ENCODE results near the gene KIRREL3. TPM values are rescaled to one million over a fixed set of nuclear protein-coding genes. Genes with fewer than 3 reads are reported as not detected.
A peak's percentile ranks its signal among the peaks of the same experiment; 100 is the strongest.

Gene KIRREL3
- polyA plus RNA-seq, 1 of the 3 experiments (the other 2 are of a cell fraction): 3.7 TPM

DNA sequence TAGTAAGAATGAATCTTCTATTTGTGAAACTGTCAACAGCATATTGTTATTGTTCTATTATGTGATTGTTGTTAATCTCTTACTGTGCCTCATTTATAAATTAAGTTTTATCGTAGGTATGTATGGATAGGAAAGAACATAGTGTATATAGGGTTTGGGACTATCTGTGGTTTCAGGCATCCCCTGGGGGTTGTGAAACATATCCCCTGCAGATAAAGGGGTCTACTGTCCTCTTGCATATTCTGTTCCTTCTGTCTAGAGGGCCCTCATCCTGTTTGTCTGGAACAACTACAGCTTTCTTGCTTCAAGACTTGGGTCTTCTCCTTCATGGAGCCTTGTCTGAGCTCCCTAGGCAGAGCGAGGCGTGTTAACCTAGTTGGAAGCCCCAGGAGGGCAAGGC, 159.6 kb downstream of the KIRREL3 start:
- Histone ChIP-seq H3F3A (replicated peaks; ENCODE audit: insufficient read depth) (peaks cover 19% of the 10 kb centered on the region), H3K4me1 (ENCODE audit: control insufficient read depth in 1 of 2, insufficient read depth in 2 of 2, low read depth in 1 of 2, low read length in 1 of 2) (peaks cover 0 to 23% of the 10 kb centered on the region in 2 experiments; a peak in 2 of 4 replicates), H3K27ac (ENCODE audit: low read depth in 2 of 2, low read length in 1 of 2) (peak overlapping the region in 1 of 2 experiments; percentile 89; a peak in 2 of 4 replicates), H3K9me3 (no peaks in the 10 kb centered on the region), H2AFZ (ENCODE audit: low read depth) (peak overlapping the region; percentile 58; the same call in 1 of the 2 replicates), H3K4me3 (ENCODE audit: low read depth in 2 of 2, low read length in 1 of 2) (no peak overlapping the region), H3K27me3 (ENCODE audit: insufficient read depth) (no peaks in the 10 kb centered on the region), H3K9me2 (no peaks in the 10 kb centered on the region), H3K79me2 (ENCODE audit: insufficient read depth) (no peaks in the 10 kb centered on the region), H4K20me1 (ENCODE audit: insufficient read depth) (no peaks in the 10 kb centered on the region), H3K9ac (peak overlapping the region; percentile 41; the same call in 1 of the 2 replicates), H3K36me3 (replicated peaks in 1 of 2; ENCODE audit: control insufficient read depth in 1 of 2, insufficient read depth in 2 of 2, low read length in 1 of 2) (peaks cover 0 to under 1% of the 10 kb centered on the region in 2 experiments), H3K4me2 (peak overlapping the region; percentile 58; the same call in 1 of the 2 replicates)
- no peak for DNase-seq
- TF ChIP-seq RCOR1 (IDR thresholded peaks at IDR 0.05; ENCODE audit: low read length) (no peak), FOXM1 (IDR thresholded peaks at IDR 0.05; ENCODE audit: low read depth) (no peak), ELF1 (IDR thresholded peaks at IDR 0.05) (no peak), POLR2AphosphoS5 (IDR thresholded peaks at IDR 0.05; ENCODE audit: low read depth, low read length) (no peak), NRF1 (IDR thresholded peaks at IDR 0.05; ENCODE audit: low read depth, low read length) (no peak), SMC3 (IDR thresholded peaks at IDR 0.05; ENCODE audit: low read depth, low read length) (no peak), RAD21 (IDR thresholded peaks at IDR 0.05; ENCODE audit: low read length) (no peak), TCF12 (IDR thresholded peaks at IDR 0.05) (no peak), TAF1 (IDR thresholded peaks at IDR 0.05; ENCODE audit: borderline replicate concordance, low read depth, low read length) (no peak), NFIC (IDR thresholded peaks at IDR 0.05; ENCODE audit: borderline replicate concordance) (no peak), FOSL2 (IDR thresholded peaks at IDR 0.05; ENCODE audit: borderline replicate concordance, low read depth) (no peak)
- TF ChIP-seq, protein P1, sequence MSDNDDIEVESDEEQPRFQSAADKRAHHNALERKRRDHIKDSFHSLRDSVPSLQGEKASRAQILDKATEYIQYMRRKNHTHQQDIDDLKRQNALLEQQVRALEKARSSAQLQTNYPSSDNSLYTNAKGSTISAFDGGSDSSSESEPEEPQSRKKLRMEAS (IDR thresholded peaks at IDR 0.05; ENCODE audit: low read depth): no peak
- ChIA-PET POLR2A (no interaction called here), CTCF (no interaction called here)
- 96% methylated on average over 3 of the region's 3 CpGs for WGBS (ENCODE audit: low lambda C conversion rate)

DNA sequence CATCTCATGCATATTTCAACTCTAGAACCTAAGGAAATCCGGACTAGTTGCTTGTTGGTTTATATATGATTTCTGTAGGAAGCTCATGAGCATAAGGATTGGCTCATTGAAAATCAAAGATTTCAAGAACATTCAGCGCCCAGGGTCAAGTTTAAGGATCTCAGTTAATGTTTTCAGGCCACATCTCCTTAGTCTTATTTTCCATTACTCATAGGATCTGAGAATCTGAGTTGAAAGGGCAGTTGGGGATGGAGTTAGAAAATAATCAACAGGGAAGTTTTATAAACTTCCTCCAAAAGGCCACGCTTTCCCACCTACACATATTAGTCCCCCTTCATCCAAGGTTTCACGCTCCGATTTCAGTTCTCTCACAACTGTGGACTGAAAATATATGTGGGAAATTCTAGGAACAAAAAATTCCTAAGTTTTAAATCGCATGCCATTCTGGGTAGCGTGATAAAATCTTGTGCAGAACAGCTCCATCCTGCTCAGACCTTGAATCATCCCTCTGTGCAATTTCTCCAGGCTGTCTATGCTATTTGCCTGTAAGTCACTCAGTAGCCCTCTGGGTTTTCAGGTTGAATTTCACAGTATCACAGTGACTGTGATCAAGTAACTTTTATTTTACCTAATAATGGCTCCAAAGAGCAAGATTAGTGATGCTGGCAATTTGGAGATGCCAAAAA, 160.2 kb downstream of the KIRREL3 start:
- DNase-seq: no peak
- H3K9me2 ChIP-seq: no peaks in the 10 kb centered on the region
- H3K4me3 ChIP-seq (ENCODE audit: low read depth in 2 of 2, low read length in 1 of 2): no peak overlapping the region
- POLR2A ChIA-PET: no interaction called here
- H3K27ac ChIP-seq (ENCODE audit: low read depth in 2 of 2, low read length in 1 of 2): peak overlapping the region in 1 of 2 experiments; percentile 89; a peak in 2 of 4 replicates
- H3K79me2 ChIP-seq (ENCODE audit: insufficient read depth): no peaks in the 10 kb centered on the region
- H3K9ac ChIP-seq: peak overlapping the region; percentile 41; the same call in 1 of the 2 replicates
- peak overlapping the region; percentile 58 for H2AFZ ChIP-seq (ENCODE audit: low read depth)
- H3K9me3 ChIP-seq: no peaks in the 10 kb centered on the region
- H3K27me3 ChIP-seq (ENCODE audit: insufficient read depth): no peaks in the 10 kb centered on the region
- no peaks in the 10 kb centered on the region for H4K20me1 ChIP-seq (ENCODE audit: insufficient read depth)
- peaks cover 0 to 29% of the 10 kb centered on the region in 2 experiments; a peak in 3 of 4 replicates for H3K4me1 ChIP-seq (ENCODE audit: control insufficient read depth in 1 of 2, insufficient read depth in 2 of 2, low read depth in 1 of 2, low read length in 1 of 2)
- CTCF ChIA-PET: interaction anchor here (0.7 kb wide), 1 partner anchor 339 kb away, joined by 3 read pairs; no protein-coding TSS in a partner anchor
- 54% methylated on average over 7 of the region's 7 CpGs for WGBS (ENCODE audit: low lambda C conversion rate)
- H3K36me3 ChIP-seq (replicated peaks in 1 of 2; ENCODE audit: control insufficient read depth in 1 of 2, insufficient read depth in 2 of 2, low read length in 1 of 2): no peaks in the 10 kb centered on the region
- peak overlapping the region; percentile 58; the same call in 1 of the 2 replicates for H3K4me2 ChIP-seq
- peaks cover 25% of the 10 kb centered on the region for H3F3A ChIP-seq (replicated peaks; ENCODE audit: insufficient read depth)
- no peak for TF ChIP-seq RAD21 (IDR thresholded peaks at IDR 0.05; ENCODE audit: low read length)
- TF ChIP-seq FOXM1 (IDR thresholded peaks at IDR 0.05; ENCODE audit: low read depth): no peak
- no peak for TF ChIP-seq GABPA (IDR thresholded peaks at IDR 0.05; ENCODE audit: low read depth)
- TF ChIP-seq, protein P1 (IDR thresholded peaks at IDR 0.05; ENCODE audit: low read depth): peak; percentile 42; the same call in 1 of the 2 replicates
- TF ChIP-seq EZH2phosphoT487 (IDR thresholded peaks at IDR 0.05; ENCODE audit: borderline replicate concordance, low read depth): no peak
- TF ChIP-seq TAF1 (IDR thresholded peaks at IDR 0.05; ENCODE audit: borderline replicate concordance, low read depth, low read length): no peak
- TF ChIP-seq ELF1 (IDR thresholded peaks at IDR 0.05): no peak
- TF ChIP-seq RFX5 (IDR thresholded peaks at IDR 0.05; ENCODE audit: low read length): no peak
- peak; percentile 61 for TF ChIP-seq JUND (IDR thresholded peaks at IDR 0.05)
- no peak for TF ChIP-seq CHD2 (IDR thresholded peaks at IDR 0.05; ENCODE audit: low read length, partially characterized antibody)
- no peak for TF ChIP-seq MXI1 (IDR thresholded peaks at IDR 0.05; ENCODE audit: low read depth, low read length)
- TF ChIP-seq GATA2 (CRISPR knock-in tag; IDR thresholded peaks at IDR 0.05): no peak
- peak; percentile 55; the same call in 1 of the 2 replicates for TF ChIP-seq FOSL2 (IDR thresholded peaks at IDR 0.05; ENCODE audit: borderline replicate concordance, low read depth)
- TF ChIP-seq, protein P2, sequence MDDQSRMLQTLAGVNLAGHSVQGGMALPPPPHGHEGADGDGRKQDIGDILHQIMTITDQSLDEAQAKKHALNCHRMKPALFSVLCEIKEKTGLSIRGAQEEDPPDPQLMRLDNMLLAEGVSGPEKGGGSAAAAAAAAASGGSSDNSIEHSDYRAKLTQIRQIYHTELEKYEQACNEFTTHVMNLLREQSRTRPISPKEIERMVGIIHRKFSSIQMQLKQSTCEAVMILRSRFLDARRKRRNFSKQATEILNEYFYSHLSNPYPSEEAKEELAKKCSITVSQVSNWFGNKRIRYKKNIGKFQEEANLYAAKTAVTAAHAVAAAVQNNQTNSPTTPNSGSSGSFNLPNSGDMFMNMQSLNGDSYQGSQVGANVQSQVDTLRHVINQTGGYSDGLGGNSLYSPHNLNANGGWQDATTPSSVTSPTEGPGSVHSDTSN (IDR thresholded peaks at IDR 0.05): peak; percentile 72
- TF ChIP-seq, protein P3, sequence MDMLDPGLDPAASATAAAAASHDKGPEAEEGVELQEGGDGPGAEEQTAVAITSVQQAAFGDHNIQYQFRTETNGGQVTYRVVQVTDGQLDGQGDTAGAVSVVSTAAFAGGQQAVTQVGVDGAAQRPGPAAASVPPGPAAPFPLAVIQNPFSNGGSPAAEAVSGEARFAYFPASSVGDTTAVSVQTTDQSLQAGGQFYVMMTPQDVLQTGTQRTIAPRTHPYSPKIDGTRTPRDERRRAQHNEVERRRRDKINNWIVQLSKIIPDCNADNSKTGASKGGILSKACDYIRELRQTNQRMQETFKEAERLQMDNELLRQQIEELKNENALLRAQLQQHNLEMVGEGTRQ (IDR thresholded peaks at IDR 0.05; ENCODE audit: borderline replicate concordance, low read depth, low read length): no peak
- peak; percentile 44; the same call in 1 of the 2 replicates for TF ChIP-seq TEAD4 (IDR thresholded peaks at IDR 0.05; ENCODE audit: borderline replicate concordance, insufficient read depth)
- TF ChIP-seq MEF2A (IDR thresholded peaks at IDR 0.05; ENCODE audit: borderline replicate concordance, low read depth): no peak
- TF ChIP-seq, protein P4, sequence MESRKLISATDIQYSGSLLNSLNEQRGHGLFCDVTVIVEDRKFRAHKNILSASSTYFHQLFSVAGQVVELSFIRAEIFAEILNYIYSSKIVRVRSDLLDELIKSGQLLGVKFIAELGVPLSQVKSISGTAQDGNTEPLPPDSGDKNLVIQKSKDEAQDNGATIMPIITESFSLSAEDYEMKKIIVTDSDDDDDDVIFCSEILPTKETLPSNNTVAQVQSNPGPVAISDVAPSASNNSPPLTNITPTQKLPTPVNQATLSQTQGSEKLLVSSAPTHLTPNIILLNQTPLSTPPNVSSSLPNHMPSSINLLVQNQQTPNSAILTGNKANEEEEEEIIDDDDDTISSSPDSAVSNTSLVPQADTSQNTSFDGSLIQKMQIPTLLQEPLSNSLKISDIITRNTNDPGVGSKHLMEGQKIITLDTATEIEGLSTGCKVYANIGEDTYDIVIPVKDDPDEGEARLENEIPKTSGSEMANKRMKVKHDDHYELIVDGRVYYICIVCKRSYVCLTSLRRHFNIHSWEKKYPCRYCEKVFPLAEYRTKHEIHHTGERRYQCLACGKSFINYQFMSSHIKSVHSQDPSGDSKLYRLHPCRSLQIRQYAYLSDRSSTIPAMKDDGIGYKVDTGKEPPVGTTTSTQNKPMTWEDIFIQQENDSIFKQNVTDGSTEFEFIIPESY (IDR thresholded peaks at IDR 0.05; ENCODE audit: borderline replicate concordance, low read depth): no peak

All from SK-N-SH (cell line).